Activated T-helper 9 cell treated with anti-CD3 and anti-CD28 coated beads, Interleukin-2, amount 50 U/mL, for 16 hours (primary cell): ENCODE data around the gene DDX39B.

Source experiments
- DNase-seq: peaks from one replicate; pipeline ENCODE4 v3.0.0-alpha.2; 2020; ENCODE audit warnings: low read depth

Gene DDX39B

GRCh38 chr6:31485055-31485454, 56.7 kb downstream of the DDX39B start:
- DNase-seq = no peak

GRCh38 chr6:31483392-31483791, 58.4 kb downstream of the DDX39B start:
- DNase-seq = no peak

GRCh38 chr6:31480574-31480973, 61.2 kb downstream of the DDX39B start:
- no peak for DNase-seq
